ENCODE results near the gene CCDC9.

DNA sequence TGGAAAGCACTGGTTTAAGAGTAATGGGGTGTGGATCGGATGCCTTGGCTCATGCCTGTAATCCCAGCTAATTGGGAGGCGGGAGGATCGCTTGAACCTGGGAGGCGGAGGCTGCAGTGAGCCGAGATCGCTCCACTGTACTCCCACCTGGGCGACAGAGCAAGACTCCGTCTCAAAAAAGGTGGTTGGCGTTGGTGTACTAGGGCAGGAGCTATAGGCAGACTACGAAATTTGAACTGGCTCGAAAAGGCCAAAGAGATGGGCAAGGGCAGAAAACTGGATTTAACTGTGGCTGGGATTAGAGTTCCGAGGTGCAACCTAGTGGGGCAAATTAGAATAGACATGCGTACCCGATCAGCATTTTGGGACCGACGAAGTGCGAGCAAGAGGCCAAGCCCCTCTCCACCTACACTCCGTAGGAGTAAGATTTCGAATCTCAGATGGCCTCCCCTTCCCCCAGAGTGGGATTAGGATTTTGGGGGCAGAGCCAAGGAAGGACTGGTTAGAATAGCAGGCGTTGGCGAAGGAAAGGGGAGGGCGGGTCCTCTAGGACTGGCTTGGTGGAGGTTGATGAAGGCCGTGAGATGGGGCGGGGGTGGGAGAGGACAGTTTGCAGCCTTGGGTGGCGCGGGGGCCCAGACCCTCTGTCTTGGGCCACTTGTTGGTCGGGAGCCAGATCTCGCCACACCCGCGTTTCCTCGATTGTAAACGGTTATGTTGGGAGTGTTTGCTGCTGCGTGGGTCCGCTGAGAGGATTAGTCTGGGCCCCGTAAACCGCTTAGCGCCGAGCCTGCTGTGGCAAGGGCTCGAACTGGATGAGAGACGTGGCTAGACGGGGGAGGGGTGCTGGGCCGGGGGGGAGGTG lies 16.4 kb downstream of the CCDC9 start:
- TF ChIP-seq, protein P1, sequence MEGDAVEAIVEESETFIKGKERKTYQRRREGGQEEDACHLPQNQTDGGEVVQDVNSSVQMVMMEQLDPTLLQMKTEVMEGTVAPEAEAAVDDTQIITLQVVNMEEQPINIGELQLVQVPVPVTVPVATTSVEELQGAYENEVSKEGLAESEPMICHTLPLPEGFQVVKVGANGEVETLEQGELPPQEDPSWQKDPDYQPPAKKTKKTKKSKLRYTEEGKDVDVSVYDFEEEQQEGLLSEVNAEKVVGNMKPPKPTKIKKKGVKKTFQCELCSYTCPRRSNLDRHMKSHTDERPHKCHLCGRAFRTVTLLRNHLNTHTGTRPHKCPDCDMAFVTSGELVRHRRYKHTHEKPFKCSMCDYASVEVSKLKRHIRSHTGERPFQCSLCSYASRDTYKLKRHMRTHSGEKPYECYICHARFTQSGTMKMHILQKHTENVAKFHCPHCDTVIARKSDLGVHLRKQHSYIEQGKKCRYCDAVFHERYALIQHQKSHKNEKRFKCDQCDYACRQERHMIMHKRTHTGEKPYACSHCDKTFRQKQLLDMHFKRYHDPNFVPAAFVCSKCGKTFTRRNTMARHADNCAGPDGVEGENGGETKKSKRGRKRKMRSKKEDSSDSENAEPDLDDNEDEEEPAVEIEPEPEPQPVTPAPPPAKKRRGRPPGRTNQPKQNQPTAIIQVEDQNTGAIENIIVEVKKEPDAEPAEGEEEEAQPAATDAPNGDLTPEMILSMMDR (conservative IDR thresholded peaks at IDR 0.05 in 1 of 2, IDR thresholded peaks at IDR 0.05 in 1 of 2; ENCODE audit: low read depth in 1 of 2, low read length in 2 of 2): no peak
- TF ChIP-seq EZH2 (IDR thresholded peaks at IDR 0.05; ENCODE audit: low read length, missing control alignments): no peak

Data from fibroblast of lung (primary cell).